CD1c-positive myeloid dendritic cell (primary cell): ENCODE data around the gene PATL1.

ENCODE experiments used
- DNase-seq: peaks from one replicate; pipeline ENCODE4 v3.0.0-alpha.2; 2016; ENCODE audit errors: extremely low spot score

PATL1 gene

DNA sequence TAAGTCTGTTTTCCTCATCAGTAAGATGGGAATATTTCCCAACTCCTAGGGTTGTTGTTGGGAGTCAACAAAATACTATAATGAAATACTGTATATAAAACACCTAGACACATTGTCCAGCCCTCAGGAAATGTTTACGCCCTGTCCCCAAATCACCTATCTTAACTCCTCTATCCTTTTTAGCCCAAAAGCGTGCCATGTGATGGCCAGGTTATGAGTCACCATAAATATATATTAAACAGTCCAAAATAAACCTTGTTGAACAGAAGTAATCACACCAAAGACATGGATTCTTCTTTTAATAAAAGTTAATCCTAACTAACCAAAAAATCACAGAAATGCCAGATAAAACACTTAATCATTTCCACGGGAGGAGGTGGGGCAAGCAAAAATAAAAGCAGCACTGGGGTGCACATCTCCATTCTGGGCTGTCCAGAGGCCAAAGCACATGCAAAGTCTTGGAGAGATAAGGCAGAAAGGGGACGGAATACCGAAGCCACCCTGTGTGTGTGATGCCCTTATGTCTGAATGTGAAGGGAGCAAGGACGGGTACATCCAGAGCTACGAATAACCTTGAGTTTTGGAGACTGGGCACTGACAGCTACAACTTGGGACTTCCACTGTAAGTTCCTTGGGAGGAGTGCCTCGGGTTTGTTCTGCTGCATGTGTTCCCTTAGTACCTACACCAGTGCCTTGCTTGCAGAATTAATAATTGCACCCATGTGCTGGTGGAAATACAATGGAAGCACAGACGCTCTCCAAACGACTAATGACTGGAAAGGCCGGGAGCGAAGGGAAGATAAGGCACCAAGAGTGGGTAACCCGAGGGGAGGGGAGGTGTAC is 54.3 kb downstream of the PATL1 start:
- peak; percentile 11 for DNase-seq

DNA sequence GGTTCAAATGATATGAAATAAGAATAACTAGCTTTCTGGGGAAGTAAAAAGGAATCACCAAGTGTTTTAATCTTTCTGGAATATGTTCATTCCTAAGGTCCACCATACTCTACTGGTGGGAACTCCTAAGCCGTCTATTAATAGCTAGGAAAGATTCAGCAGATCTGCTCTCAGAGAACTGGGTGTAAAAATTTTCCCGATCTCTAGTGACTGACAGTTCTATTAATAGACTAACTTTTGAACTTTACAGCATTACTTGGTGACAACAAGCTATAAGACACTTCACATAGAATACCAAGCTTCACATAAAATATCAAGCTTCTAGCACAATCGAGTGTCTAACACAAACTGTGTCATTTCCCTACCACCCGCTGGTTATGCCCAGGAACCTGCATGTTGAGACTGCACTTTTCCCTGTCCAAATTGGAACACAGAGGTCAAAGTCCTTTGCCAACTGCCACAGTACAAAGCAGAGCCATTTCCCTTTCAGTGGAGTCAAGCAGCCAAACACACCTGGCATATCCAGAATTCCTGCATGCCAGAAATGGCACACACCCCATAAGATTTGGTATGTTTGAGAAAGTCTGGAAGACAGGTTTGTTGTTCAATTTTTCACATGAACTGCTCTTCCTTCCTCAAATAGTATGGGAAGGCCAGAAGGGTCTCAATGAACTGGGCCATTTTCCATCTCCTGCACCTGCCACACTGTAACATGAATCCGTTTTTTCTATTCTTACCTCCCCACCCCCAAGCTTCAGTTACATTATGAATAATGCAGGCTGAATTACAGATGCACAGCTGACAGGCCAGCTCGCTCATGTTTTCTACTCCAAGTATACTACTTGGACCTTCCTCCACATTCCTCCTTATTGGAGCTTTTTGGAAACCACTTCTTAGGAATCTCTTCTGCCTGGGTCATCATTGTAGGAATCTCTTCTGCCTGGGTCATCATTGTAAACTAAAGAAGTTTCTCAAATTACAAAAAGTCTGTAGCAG is 57.0 kb downstream of the PATL1 start:
- DNase-seq: no peak

DNA sequence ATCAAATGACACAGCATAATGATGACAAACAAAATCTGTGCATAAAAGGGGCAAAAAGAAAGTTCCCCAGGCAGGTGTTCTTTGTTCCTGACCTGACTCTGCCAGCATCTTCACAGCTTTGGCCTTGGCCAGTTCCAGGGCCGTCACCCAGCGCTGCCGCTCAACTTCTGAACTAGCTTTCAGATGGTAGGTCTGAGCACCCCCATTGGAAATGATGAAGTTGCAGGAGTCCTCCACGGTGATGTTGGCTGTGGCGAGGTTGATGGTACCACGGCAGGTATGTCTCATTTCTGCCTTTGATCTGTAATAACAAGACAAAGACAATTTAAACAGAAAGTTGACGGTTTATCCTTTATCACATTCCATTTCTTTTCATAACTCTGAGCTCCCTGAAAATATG is 58.5 kb downstream of the PATL1 start:
- DNase-seq: no peak

DNA sequence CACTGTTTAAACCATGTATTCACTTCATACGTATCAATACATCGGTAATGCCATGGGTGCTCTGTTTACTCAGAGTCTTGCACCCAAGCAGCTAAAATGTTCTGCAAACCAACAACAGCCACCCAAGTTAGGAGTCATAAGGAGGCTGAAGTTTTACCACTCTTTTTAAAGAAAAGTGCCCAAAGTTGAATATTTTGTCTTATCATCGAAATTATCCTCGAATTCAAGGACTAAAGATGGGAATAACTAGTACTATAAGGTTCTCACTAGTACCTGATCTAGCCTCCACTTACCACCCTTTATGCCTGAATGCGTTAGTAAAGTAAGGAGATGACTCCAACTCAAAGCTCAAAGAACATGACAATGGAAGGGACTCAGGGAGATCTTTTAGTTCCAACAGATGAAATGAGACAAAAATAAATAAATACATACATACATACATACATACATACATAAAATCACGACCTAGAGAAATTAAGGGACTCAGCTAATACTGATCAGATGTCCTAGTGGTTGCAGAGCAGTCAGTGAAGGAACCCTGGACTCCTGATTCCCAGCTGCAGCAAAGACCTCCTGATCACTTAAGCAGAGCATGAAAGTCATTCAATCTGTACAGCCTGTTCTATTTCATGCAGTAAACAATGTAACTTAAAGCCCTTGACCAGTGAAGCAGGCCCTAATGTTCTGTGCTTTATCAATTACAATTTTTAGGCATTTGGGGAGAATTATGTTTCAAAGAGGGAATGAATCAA is 61.0 kb downstream of the PATL1 start:
- DNase-seq: no peak

DNA sequence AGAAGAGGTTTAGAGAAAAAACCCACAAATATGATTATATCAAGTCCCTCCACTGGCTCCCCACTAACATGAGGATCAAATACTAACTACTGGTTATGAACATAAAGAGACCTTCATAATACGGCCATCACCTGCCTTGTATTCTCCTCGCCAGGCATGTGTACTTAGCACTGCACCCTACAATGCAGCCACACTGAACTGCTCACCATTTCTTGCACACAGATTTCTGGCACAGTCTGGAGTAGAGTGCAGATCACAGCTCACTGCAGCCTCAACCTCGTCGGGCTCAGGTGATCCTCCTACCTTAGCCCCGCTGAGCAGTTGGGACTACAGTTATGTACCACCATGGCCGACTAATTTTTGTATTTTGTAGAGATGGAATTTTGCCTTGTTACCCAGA is 66.4 kb downstream of the PATL1 start:
- no peak for DNase-seq

DNA sequence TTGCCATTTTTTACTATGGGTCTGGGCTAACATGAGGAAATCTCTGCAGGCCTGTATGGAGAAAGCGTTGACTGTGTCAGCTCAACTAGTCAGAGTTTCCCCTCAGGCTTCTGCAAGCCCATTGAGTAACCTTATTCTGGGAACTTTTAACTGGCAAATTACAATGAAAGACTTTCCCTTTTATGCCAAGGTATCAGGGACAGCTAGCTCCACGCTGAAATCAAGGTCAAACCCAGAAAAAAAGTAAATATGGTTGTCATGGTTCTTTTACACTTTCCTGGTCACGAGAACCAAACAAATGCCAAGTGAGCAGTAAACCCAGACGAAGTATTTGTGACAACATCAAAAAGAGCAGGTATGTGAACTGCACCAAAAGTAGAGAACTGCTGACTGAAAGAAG is 67.0 kb downstream of the PATL1 start:
- DNase-seq: no peak

DNA sequence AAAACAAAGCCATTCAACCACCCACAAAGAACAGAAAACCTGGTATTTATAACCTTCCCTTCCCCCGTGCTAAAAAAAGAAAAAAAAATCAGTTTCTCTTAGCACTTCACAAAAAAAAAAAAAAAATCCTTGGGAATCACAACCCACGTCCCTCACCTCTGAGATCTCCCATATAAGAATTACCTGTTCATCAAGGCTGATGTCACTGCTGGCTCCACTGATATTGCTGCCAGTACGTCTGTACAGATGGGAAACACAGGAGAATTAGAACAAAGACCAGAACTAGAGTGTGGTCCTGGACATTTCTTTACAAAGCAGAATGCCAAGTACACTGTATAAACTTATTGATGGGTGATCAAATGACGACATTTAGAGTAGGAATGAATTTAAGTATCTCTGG is 68.2 kb downstream of the PATL1 start:
- no peak for DNase-seq

DNA sequence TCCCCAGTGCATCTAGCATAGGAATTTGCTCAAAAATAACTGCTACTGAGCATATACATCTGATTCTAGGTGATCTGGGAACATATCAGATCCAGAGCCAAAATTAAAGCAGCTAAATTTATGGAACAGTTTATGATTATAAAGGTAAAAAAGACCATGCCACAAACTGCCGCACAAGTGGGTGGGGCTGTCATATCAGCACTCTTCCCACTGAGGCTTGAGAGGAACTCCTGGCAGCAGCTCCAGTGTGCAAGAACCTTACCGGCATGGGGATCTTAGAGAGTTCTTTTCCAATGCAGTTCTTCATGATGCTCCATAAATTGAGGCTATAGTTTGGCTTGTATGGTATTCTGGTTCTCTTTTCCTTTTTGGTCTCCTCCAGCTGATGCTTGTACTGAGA is 68.6 kb downstream of the PATL1 start:
- DNase-seq: no peak

DNA sequence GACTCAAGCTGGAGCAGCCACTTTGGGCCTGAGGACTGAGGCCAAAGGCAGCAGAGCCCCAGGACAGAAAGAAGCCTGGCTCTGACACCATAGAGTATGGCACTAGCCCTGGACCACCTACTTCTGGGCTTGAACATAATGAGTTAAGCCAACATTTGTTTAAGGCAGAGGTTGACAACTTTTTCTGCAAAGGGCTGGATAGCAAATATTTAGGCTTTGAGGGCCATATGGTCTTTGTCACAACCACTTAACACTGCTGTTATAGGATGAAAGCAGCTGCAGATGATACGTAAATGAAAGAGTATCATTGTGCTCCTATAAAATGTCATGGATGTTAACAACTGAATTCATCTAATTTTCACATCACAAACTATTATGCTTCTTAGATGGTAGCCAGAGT is 69.9 kb downstream of the PATL1 start:
- DNase-seq: no peak
